ENCODE measurements around the gene ZNF223.

ZNF223 gene

DNA sequence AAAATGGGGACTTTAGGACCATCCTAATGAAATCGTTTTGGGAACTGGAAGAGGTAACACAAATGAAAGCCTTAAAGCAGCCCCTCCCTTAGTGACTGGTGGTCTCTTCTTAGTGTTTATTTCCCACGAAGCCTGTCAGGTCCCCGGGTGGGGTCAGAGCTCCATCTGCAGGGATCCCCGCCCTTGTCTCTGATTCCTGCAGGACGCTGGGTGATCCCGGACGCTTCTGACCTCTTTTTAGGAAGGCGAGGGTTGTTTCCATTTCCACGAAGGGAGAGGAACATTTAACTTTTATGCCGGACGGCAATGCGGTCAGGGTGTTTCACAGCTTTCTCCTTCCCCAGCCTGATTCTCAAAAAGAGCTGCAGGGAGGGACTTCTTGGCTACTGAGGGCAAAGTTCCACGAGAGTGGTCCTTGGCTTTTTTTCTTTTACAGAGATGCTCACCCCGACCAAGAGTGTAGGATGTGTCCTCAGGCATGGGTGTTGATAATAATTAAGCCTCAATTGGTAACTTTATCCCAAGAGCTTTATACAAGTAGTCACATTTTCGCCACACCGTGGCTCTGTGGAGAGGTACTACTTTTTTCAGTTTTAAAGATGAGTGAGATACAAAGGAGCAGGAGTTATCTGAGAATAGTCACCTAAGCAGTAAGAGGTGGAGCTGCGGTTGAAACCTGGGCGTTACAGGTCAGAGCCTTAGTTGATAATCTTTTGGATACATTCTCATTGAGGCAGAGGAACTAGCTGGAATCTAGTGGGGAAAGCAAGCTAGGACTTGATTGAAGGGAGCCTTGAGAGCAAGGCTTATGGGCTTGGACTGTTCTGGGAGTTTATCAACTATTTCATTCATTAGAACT lies 20.9 kb downstream of the ZNF223 start:
- TF ChIP-seq, protein P1, sequence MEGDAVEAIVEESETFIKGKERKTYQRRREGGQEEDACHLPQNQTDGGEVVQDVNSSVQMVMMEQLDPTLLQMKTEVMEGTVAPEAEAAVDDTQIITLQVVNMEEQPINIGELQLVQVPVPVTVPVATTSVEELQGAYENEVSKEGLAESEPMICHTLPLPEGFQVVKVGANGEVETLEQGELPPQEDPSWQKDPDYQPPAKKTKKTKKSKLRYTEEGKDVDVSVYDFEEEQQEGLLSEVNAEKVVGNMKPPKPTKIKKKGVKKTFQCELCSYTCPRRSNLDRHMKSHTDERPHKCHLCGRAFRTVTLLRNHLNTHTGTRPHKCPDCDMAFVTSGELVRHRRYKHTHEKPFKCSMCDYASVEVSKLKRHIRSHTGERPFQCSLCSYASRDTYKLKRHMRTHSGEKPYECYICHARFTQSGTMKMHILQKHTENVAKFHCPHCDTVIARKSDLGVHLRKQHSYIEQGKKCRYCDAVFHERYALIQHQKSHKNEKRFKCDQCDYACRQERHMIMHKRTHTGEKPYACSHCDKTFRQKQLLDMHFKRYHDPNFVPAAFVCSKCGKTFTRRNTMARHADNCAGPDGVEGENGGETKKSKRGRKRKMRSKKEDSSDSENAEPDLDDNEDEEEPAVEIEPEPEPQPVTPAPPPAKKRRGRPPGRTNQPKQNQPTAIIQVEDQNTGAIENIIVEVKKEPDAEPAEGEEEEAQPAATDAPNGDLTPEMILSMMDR (conservative IDR thresholded peaks at IDR 0.05), result peak; percentile 15; the same call in 1 of the 2 replicates
- TF ChIP-seq ZFX (IDR thresholded peaks at IDR 0.05), result no peak
- peak overlapping the region; percentile 47 for H3K27ac ChIP-seq

DNA sequence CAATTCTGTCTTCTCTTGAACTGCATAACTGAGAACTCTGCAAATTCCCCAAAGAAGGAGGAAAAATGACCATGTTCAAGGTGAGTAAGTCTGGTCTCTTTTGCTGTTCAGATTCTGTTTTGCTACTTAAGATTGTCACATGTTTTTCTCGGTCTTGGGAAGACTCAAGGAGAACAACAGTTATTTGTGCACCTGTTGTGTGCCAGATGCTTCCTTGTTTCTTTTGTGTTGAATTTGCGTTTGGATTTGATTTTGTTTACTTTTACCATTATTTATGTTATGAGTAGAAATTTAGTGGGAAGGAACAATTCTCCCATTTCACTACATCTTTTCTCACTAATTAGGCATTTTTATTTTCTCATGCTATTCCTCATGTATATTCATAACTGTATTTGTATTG lies 24.5 kb downstream of the ZNF223 start:
- TF ChIP-seq ZFX (IDR thresholded peaks at IDR 0.05), result no peak
- TF ChIP-seq, protein P1 (conservative IDR thresholded peaks at IDR 0.05), result no peak

DNA sequence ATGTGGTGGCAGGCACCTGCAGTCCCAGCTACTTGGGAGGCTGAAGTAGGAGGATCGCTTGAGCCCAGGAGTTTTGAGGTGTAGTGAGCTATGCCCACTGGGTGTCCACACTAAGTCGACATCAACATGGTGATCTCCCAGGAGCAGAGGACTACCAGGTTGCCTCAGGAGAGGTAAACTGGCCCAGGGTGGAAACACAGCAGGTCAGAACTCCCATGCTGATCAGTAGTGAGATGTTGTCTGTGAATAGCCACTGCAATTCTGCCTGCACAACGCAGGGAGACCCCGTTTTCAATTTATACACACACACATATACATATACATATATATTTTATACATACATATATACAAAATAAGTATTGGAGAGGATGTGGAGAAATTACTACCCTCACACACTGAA lies 40.3 kb downstream of the ZNF223 start:
- no peak for TF ChIP-seq ZFX (IDR thresholded peaks at IDR 0.05)
- TF ChIP-seq, protein P1 (conservative IDR thresholded peaks at IDR 0.05), result no peak

More for the DNA sequence above, 24.5 kb downstream of the ZNF223 start:
- no peak overlapping the region for H3K27ac ChIP-seq

DNA sequence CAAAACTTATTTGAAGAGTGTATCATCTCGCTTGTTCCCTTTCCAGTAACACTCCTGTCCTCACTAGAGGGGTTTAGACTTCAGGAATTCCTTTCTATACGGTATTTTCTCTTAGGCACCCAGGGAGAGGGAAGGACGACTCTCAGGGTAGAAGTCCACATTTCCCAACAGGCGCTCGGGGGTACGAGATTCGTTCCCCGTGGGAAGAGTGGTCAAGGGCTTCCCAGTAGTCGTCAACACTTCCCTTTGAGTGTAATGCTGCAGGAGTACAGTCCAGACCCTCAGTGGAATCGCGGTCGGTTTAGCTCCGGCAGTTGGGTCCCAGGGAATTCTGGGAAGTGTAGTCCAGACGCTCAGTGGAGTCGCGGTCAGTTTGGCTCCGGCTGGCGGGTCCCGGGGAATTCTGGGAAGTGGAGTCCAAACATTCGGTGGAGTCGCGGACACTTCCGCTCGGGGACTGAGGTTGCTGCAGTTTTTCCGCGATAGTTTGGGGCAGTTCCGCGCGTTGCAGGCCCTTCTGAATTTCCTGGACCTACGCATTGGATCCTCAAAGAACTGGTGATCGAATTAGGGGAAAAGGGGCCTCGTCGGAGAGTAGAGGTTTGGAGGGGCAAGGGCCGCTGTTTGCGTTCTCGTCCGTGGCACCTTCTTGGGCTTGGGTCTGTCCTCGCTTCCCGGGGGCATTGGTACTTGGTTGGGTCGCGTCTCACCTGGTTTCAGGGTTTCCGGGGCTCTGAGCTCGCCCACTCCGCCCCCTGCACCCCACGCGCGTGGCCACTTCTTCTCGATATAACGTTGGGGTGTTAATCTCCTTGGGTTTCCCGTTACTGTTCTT lies 42.3 kb downstream of the ZNF223 start, which contains the start of gene ZNF224:
ZNF224 (plus strand) TSS at position 431 of the 835 bp plus-strand sequence. CDS start 3,513 bp downstream, outside the sequence.
- H3K27ac ChIP-seq, result peak within 1 kb of the TSS; percentile 59
- TF ChIP-seq, protein P1 (conservative IDR thresholded peaks at IDR 0.05), result no peak
- no peak for TF ChIP-seq ZFX (IDR thresholded peaks at IDR 0.05)

More for the DNA sequence above, 40.3 kb downstream of the ZNF223 start:
- H3K27ac ChIP-seq, result no peak overlapping the region

DNA sequence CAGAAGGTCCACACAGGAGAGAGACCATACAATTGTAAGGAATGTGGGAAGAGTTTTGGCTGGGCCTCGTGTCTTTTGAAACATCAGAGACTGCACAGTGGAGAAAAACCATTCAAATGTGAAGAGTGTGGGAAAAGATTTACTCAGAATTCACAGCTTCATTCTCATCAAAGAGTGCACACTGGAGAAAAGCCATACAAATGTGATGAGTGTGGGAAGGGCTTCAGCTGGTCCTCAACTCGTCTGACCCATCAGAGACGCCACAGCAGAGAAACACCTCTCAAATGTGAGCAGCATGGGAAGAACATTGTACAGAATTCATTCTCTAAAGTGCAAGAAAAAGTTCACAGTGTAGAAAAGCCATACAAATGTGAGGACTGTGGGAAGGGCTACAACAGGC lies 55.9 kb downstream of the ZNF223 start:
- TF ChIP-seq, protein P1 (conservative IDR thresholded peaks at IDR 0.05), result no peak
- TF ChIP-seq ZFX (IDR thresholded peaks at IDR 0.05), result no peak
- H3K27ac ChIP-seq, result no peak overlapping the region

DNA sequence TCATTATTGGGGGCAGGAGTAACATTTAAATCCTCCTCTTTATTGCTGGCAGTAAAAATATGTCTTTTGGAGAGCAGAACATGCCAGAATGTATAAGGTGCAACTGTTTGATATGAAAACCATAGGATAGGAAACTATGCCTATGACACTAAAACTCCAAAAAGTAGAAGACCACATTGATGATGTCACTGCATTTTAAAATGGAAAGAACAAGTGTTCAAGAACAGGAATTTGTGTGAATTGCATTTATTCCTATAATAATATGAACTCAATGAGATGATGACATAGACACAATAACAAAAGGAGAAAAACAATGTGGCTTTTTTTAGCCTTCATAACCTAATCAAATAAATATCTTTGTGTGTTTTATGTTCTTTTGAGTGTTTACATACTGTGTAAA lies 57.6 kb downstream of the ZNF223 start:
- TF ChIP-seq, protein P1 (conservative IDR thresholded peaks at IDR 0.05), result no peak
- TF ChIP-seq ZFX (IDR thresholded peaks at IDR 0.05), result no peak
- H3K27ac ChIP-seq, result no peak overlapping the region

All from C4-2B (cell line).